IMR-90 (cell line): ENCODE results near the gene MARCKSL1. TPM values are rescaled to one million over a fixed set of nuclear protein-coding genes. Genes with fewer than 3 reads are reported as not detected.

Experiments
- ATAC-seq: fragments of 200-7000 bp; cut with Tn5 transposase; 2 replicates; pipeline ENCODE4 v1.9.1; 2020; ENCODE audit warnings: low read depth, mild to moderate bottlenecking, moderate library complexity
- BruUV-seq: library from RNA; stranded (reverse); fragments of 400-500 nt; replicated peaks from 2 replicates; lab custom pipeline; 2021; lab: Mats Ljungman, UMichigan
- CTCF ChIA-PET: fragments of 300-600 bp; formaldehyde crosslinking; extraction: SDS; loops from one replicate; lab custom pipeline; 2021; ENCODE audit warnings: antibody characterized with exemption; lab: Yijun Ruan, JAX
- POLR2A ChIA-PET: fragments of 300-600 bp; sonication (Branson Sonifier 250); formaldehyde crosslinking; loops from one replicate; lab custom pipeline; 2022; ENCODE audit warnings: antibody characterized with exemption; ENCODE audit not compliant: unreplicated experiment; lab: Charles Lee
- DNase-seq: peaks from one replicate; pipeline ENCODE4 v3.0.0; 2013
- H2AFZ ChIP-seq: replicated peaks from 2 replicates; pipeline ENCODE3; 2013; ENCODE audit warnings: low read length, mild to moderate bottlenecking; ENCODE audit not compliant: poor library complexity
- H2AK5ac ChIP-seq: 2 replicates; pipeline ENCODE4 v1.6.1; 2013; ENCODE audit warnings: low read depth, low read length, inconsistent platforms
- H2AK9ac ChIP-seq: replicated peaks from 2 replicates; pipeline ENCODE3; 2013; ENCODE audit warnings: mild to moderate bottlenecking, low read depth, low read length, moderate library complexity; ENCODE audit not compliant: poor library complexity
- H2BK120ac ChIP-seq: 2 replicates; pipeline ENCODE4 v1.6.1; 2013; ENCODE audit warnings: low read depth, low read length, inconsistent platforms
- H2BK15ac ChIP-seq: 3 replicates; pipeline ENCODE4 v1.6.1; 2013; ENCODE audit warnings: low read depth, low read length, inconsistent platforms
- H2BK20ac ChIP-seq: 2 replicates; pipeline ENCODE4 v1.6.1; 2013; ENCODE audit warnings: low read depth, mild to moderate bottlenecking, inconsistent platforms, low read length, moderate library complexity
- H2BK5ac ChIP-seq: 2 replicates; pipeline ENCODE4 v1.6.1; 2013; ENCODE audit warnings: mild to moderate bottlenecking, low read depth, low read length, inconsistent platforms; ENCODE audit not compliant: poor library complexity, severe bottlenecking
- H3K14ac ChIP-seq: replicated peaks from 2 replicates; pipeline ENCODE4 v1.6.1; 2013; ENCODE audit warnings: low read depth, low read length, inconsistent platforms
- H3K18ac ChIP-seq: 2 replicates; pipeline ENCODE4 v1.6.1; 2013; ENCODE audit warnings: low read depth, low read length, control low read depth
- H3K23ac ChIP-seq: 2 replicates; pipeline ENCODE4 v1.6.1; 2013; ENCODE audit warnings: low read depth, low read length, inconsistent platforms
- H3K27ac ChIP-seq: 2 replicates; pipeline ENCODE4 v1.5.1; 2013; ENCODE audit warnings: mild to moderate bottlenecking, control low read depth, low read length; ENCODE audit not compliant: insufficient read depth
- H3K27me3 ChIP-seq: 2 replicates; pipeline ENCODE4 v1.6.1; 2013; ENCODE audit warnings: low read length; ENCODE audit not compliant: control insufficient read depth, insufficient read depth
- H3K36me3 ChIP-seq: 2 replicates; pipeline ENCODE4 v1.6.1; 2013; ENCODE audit warnings: low read length, mixed read lengths; ENCODE audit not compliant: control insufficient read depth, insufficient read depth
- H3K4ac ChIP-seq: 2 replicates; pipeline ENCODE4 v1.6.1; 2013; ENCODE audit warnings: low read depth, low read length, inconsistent platforms
- H3K4me1 ChIP-seq: 2 replicates; pipeline ENCODE4 v1.6.1; 2013; ENCODE audit warnings: low read length, mixed read lengths; ENCODE audit not compliant: control insufficient read depth, insufficient read depth
- H3K4me2 ChIP-seq: 2 replicates; pipeline ENCODE4 v1.6.1; 2013; ENCODE audit warnings: low read depth, mild to moderate bottlenecking, control low read depth, low read length, moderate library complexity
- H3K4me3 ChIP-seq: 2 replicates; pipeline ENCODE4 v1.5.1; 2013; ENCODE audit warnings: low read depth, mild to moderate bottlenecking, control low read depth, low read length, moderate library complexity; ENCODE audit not compliant: insufficient read depth
- H3K56ac ChIP-seq: 2 replicates; pipeline ENCODE4 v1.6.1; 2013; ENCODE audit warnings: low read length, inconsistent platforms; ENCODE audit not compliant: insufficient read depth; ENCODE audit errors: extremely low read depth
- H3K79me1 ChIP-seq, 2 experiments: 2 replicates each; pipeline ENCODE4 v1.6.1; 2013; ENCODE audit warnings: low read length in 2 of 2, inconsistent platforms in 1 of 2, low read depth in 1 of 2
- H3K9ac ChIP-seq: 2 replicates; pipeline ENCODE4 v1.6.1; 2013; ENCODE audit warnings: low read depth, low read length, control low read depth
- H3K9me1 ChIP-seq: 2 replicates; pipeline ENCODE4 v1.6.1; 2013; ENCODE audit warnings: low read length, inconsistent platforms; ENCODE audit not compliant: insufficient read depth
- H3K9me3 ChIP-seq: 2 replicates; pipeline ENCODE4 v1.6.1; 2013; ENCODE audit warnings: low read length; ENCODE audit not compliant: control insufficient read depth, insufficient read depth
- H4K20me1 ChIP-seq: 2 replicates; pipeline ENCODE4 v1.6.1; 2013; ENCODE audit warnings: low read length, inconsistent platforms; ENCODE audit not compliant: insufficient read depth
- H4K5ac ChIP-seq: 2 replicates; pipeline ENCODE4 v1.6.1; 2013; ENCODE audit warnings: mild to moderate bottlenecking, low read depth, low read length, control low read depth
- H4K8ac ChIP-seq, 2 experiments: 2 replicates each; pipeline ENCODE4 v1.6.1; 2013; ENCODE audit warnings: low read depth in 2 of 2, low read length in 2 of 2, control low read depth in 1 of 2, inconsistent platforms in 1 of 2
- H4K91ac ChIP-seq: 2 replicates; pipeline ENCODE4 v1.6.1; 2013; ENCODE audit warnings: low read depth, low read length, inconsistent platforms; ENCODE audit not compliant: insufficient read depth
- BHLHE40 ChIP-seq: fragments of 150-350 bp; IDR thresholded peaks from 2 replicates; pipeline ENCODE4 v1.6.1; 2016; ENCODE audit warnings: mild to moderate bottlenecking, low read depth, low read length
- CEBPB ChIP-seq: IDR thresholded peaks from 2 replicates; pipeline ENCODE4 v1.6.1; 2012; ENCODE audit warnings: low read depth, low read length, improper control_type of control experiment
- CHD1 ChIP-seq: IDR thresholded peaks from 2 replicates; pipeline ENCODE4 v1.6.1; 2012; ENCODE audit warnings: low read depth, low read length, improper control_type of control experiment
- ELK1 ChIP-seq: fragments of 150-350 bp; IDR thresholded peaks from 2 replicates; pipeline ENCODE4 v1.6.1; 2016; ENCODE audit warnings: low read depth, mild to moderate bottlenecking, low read length, moderate library complexity, borderline replicate concordance
- FOS ChIP-seq: fragments of 150-350 bp; IDR thresholded peaks from 2 replicates; pipeline ENCODE4 v1.6.1; 2016; ENCODE audit warnings: low read depth, low read length
- MAFK ChIP-seq: IDR thresholded peaks from 2 replicates; pipeline ENCODE4 v1.6.1; 2012; ENCODE audit warnings: low read depth, low read length, improper control_type of control experiment
- MAZ ChIP-seq: IDR thresholded peaks from 2 replicates; pipeline ENCODE4 v1.6.1; 2012; ENCODE audit warnings: low read depth, mild to moderate bottlenecking, low read length, improper control_type of control experiment, moderate library complexity, borderline replicate concordance
- MXI1 ChIP-seq: IDR thresholded peaks from 2 replicates; pipeline ENCODE4 v1.6.1; 2012; ENCODE audit warnings: low read depth, mild to moderate bottlenecking, low read length, moderate library complexity, borderline replicate concordance
- NFE2L2 ChIP-seq: fragments of 150-350 bp; IDR thresholded peaks from 2 replicates; pipeline ENCODE4 v1.6.1; 2016; ENCODE audit warnings: low read depth, mild to moderate bottlenecking, low read length
- POLR2A ChIP-seq: IDR thresholded peaks from 2 replicates; pipeline ENCODE4 v1.6.1; 2012; ENCODE audit warnings: mild to moderate bottlenecking, low read depth, low read length
- RAD21 ChIP-seq: IDR thresholded peaks from 2 replicates; pipeline ENCODE4 v1.6.1; 2012; ENCODE audit warnings: low read length, improper control_type of control experiment
- RCOR1 ChIP-seq: IDR thresholded peaks from 2 replicates; pipeline ENCODE4 v1.6.1; 2012; ENCODE audit warnings: mild to moderate bottlenecking, low read length, improper control_type of control experiment; ENCODE audit not compliant: insufficient replicate concordance
- RFX5 ChIP-seq: IDR thresholded peaks from 2 replicates; pipeline ENCODE4 v1.8.0; 2012; ENCODE audit warnings: low read depth, mild to moderate bottlenecking, low read length, moderate library complexity
- SMC3 ChIP-seq: fragments of 150-350 bp; IDR thresholded peaks from 2 replicates; pipeline ENCODE4 v1.6.1; 2016; ENCODE audit warnings: low read depth, mild to moderate bottlenecking, antibody characterized with exemption, low read length, moderate library complexity
- USF2 ChIP-seq: fragments of 150-350 bp; IDR thresholded peaks from 2 replicates; pipeline ENCODE4 v1.6.1; 2017; ENCODE audit warnings: mild to moderate bottlenecking, antibody characterized with exemption, low read length, low read depth
- WGBS, 2 experiments: methylation state at CpG; one replicate each; pipeline versions ENCODE4 v1.1.5 to v1.1.7; 2013; ENCODE audit warnings: missing lambda C conversion rate in 2 of 2; ENCODE audit not compliant: insufficient read length in 1 of 2; ENCODE audit errors: extremely low coverage in 2 of 2; 5-methylcytosine and 5-hydroxymethylcytosine counted together
- dilution Hi-C: fragments of 300-500 bp; cut with HindIII; formaldehyde crosslinking; loops from one replicate; pipeline ENCODE4 v1.14.3; 2018; ENCODE audit warnings: low sequenced_read_pairs; ENCODE audit not compliant: unreplicated experiment
- in situ Hi-C: fragments of 300-500 bp; cut with MboI; formaldehyde crosslinking; loops from 3 replicates; pipeline ENCODE4 v1.14.3; 2019; ENCODE audit warnings: low sequenced_read_pairs, inconsistent platforms, mixed read lengths
- intact Hi-C: fragments of 100-400 bp; cut with micrococcal nuclease; formaldehyde crosslinking; loops from 2 replicates; pipeline ENCODE4 v1.10.0; 2022
- polyA plus RNA-seq, 3 experiments: library from polyadenylated mRNA; depleted of rRNA; stranded (reverse); fragments of >200 nt; gene quantifications; 2 replicates each; pipeline ENCODE4 v1.2.3, GENCODE V29; 2012; ENCODE audit warnings: low replicate concordance in 1 of 3
- total RNA-seq: library from RNA; depleted of rRNA; stranded (reverse); fragments of >200 nt; gene quantifications from 2 replicates; pipeline ENCODE4 v1.2.3, GENCODE V29; 2012
- TF ChIP-seq, protein P1 (sequence below): conservative IDR thresholded peaks from 2 replicates; pipeline ENCODE4 v1.5.1; 2012; ENCODE audit warnings: mild to moderate bottlenecking, low read depth, low read length, improper control_type of control experiment

Gene MARCKSL1
- total and polyA plus RNA-seq, 2 of the 4 experiments (the other 2 are of a cell fraction): 37.5 to 218 TPM

GRCh38 chr1:32357614-32358013, 21.6 kb upstream of the MARCKSL1 start:
- ATAC-seq (no peak), DNase-seq (no peak)
- TF ChIP-seq BHLHE40 (no peak), CHD1 (no peak), MAZ (no peak), CEBPB (no peak), POLR2A (no peak), FOS (no peak), RCOR1 (no peak), RFX5 (no peak), SMC3 (no peak), NFE2L2 (no peak), RAD21 (no peak), ELK1 (no peak), MAFK (no peak), MXI1 (no peak), USF2 (no peak)
- TF ChIP-seq, protein P1, sequence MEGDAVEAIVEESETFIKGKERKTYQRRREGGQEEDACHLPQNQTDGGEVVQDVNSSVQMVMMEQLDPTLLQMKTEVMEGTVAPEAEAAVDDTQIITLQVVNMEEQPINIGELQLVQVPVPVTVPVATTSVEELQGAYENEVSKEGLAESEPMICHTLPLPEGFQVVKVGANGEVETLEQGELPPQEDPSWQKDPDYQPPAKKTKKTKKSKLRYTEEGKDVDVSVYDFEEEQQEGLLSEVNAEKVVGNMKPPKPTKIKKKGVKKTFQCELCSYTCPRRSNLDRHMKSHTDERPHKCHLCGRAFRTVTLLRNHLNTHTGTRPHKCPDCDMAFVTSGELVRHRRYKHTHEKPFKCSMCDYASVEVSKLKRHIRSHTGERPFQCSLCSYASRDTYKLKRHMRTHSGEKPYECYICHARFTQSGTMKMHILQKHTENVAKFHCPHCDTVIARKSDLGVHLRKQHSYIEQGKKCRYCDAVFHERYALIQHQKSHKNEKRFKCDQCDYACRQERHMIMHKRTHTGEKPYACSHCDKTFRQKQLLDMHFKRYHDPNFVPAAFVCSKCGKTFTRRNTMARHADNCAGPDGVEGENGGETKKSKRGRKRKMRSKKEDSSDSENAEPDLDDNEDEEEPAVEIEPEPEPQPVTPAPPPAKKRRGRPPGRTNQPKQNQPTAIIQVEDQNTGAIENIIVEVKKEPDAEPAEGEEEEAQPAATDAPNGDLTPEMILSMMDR: no peak
- H3K4me1 ChIP-seq: peaks cover 14% of the 10 kb centered on the region
- no peak overlapping the region for H3K18ac ChIP-seq
- H2AK9ac ChIP-seq: no peak overlapping the region
- H3K79me1 ChIP-seq: peaks cover 3 to 11% of the 10 kb centered on the region in 2 experiments; a peak in 3 of 4 replicates
- H3K4me3 ChIP-seq: no peak overlapping the region
- no peak overlapping the region for H4K91ac ChIP-seq
- no peak overlapping the region for H2BK15ac ChIP-seq
- no peak overlapping the region for H3K4ac ChIP-seq
- BruUV-seq: no TSS peak
- in situ Hi-C loops: no loop called here
- H2BK20ac ChIP-seq: no peak overlapping the region
- peaks cover 18% of the 10 kb centered on the region for H3K9me1 ChIP-seq
- ChIA-PET POLR2A (no interaction called here), CTCF (no interaction called here)
- no peak overlapping the region for H3K4me2 ChIP-seq
- no peak overlapping the region for H4K5ac ChIP-seq
- H2BK5ac ChIP-seq: no peak overlapping the region
- H2AFZ ChIP-seq: no peak overlapping the region
- H2AK5ac ChIP-seq: no peak overlapping the region
- H4K8ac ChIP-seq: no peak overlapping the region
- no peak overlapping the region for H2BK120ac ChIP-seq
- intact Hi-C loops: no loop called here
- H3K27ac ChIP-seq: no peak overlapping the region
- H3K14ac ChIP-seq: no peak overlapping the region
- H3K9ac ChIP-seq: no peak overlapping the region
- no CpG with 5 or more reads among the region's 6 CpGs for WGBS, 2 experiments
- H3K9me3 ChIP-seq: no peaks in the 10 kb centered on the region
- no peaks in the 10 kb centered on the region for H3K27me3 ChIP-seq
- H4K20me1 ChIP-seq: no peaks in the 10 kb centered on the region; the same call in 1 of the 2 replicates
- H3K56ac ChIP-seq: no peak overlapping the region
- dilution Hi-C loops: no loop called here
- H3K36me3 ChIP-seq: peaks cover 6% of the 10 kb centered on the region; the same call in 1 of the 2 replicates
- no peak overlapping the region for H3K23ac ChIP-seq
